Hindlimb muscle (tissue), 1 donor: ENCODE data around the gene OMA1. TPM values are rescaled to one million over a fixed set of nuclear protein-coding genes. Genes with fewer than 3 reads are reported as not detected.

Experiments
- DNase-seq: peaks from one replicate; pipeline ENCODE4 v3.0.0-alpha.2; 2013
- polyA plus RNA-seq: library from polyadenylated mRNA; unstranded; fragments of 120-200 nt; gene quantifications from one replicate; pipeline ENCODE4 v1.2.1, GENCODE V29; 2013; ENCODE audit not compliant: insufficient read length

The OMA1 gene
- polyA plus RNA-seq, 1 donor: 15.3 TPM

GRCh38 chr1:58457023-58457635, 89.4 kb downstream of the OMA1 start:
- DNase-seq: no peak

GRCh38 chr1:58456470-58456869, 90.1 kb downstream of the OMA1 start:
- DNase-seq: no peak

DNA sequence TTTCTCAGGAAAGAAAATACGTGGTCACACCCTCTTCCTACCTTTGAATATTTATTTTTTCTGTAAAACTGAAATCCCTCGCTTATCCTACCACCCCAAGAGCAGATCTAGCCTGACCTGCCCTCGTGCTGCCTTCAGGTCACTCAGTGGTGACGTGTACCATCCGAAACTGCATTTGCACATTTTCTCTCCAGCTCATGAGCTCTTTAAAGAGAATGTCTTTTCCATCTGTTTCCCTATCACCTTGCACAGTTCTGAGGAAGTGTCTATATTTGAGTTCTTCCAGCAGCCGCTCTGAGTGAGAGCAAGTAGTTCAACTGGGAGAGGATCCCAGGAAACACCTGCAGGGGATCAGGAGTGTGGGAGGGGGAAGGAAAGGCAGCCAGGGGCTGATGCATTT, 91.7 kb downstream of the OMA1 start:
- no peak for DNase-seq

GRCh38 chr1:58454385-58454784, 92.1 kb downstream of the OMA1 start:
- no peak for DNase-seq

DNA sequence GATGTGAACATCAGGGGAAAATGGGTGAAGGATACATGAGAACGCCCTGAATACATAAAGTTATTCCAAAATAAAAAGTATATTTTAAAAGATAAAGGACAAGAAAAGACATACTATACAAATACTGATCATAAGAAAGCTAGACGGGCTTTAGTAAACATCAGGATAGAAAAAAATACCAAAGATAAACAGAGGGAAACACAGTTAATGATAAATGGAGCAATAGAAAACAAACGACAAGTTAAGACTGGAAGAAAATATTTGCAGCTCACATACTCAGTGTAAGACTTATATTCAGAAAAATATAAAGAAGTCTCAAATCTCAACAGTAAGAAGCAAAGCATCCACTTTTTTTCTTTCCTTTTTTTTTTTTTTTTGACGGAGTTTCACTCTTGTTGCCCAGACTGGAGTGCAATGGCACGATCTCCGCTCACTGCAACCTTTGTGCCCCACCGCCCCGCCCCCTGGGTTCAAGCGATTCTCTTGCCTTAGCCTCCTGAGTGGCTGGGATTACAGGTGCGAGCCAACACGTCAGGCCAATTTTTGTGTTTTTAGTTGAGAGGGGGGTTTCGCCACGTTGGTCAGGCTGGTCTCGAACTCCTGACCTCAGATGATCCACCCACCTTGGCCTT, 94.8 kb downstream of the OMA1 start:
- no peak for DNase-seq

DNA sequence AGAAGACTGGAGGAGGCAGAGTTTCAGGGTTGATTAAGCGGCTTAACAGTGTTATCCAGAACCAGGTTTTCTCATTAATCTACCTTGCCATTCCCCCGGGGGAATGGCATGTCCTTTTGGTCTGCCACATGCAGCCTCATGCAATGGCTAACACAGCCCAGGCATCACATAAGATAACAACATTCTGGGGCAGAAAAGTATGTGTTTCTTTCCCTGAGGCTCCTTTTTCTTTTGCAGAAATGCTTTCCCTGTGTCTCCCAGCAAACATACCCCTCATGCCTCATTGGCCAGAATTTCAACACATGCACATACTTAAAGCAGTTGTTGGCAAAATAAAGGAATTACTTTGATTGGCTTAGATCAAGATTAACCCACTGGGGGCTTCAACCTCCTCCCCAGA, 98.6 kb downstream of the OMA1 start:
- no peak for DNase-seq

- no peak for DNase-seq
Measured at GRCh38 chr1:58447042-58447441, 99.5 kb downstream of the OMA1 start.

DNA sequence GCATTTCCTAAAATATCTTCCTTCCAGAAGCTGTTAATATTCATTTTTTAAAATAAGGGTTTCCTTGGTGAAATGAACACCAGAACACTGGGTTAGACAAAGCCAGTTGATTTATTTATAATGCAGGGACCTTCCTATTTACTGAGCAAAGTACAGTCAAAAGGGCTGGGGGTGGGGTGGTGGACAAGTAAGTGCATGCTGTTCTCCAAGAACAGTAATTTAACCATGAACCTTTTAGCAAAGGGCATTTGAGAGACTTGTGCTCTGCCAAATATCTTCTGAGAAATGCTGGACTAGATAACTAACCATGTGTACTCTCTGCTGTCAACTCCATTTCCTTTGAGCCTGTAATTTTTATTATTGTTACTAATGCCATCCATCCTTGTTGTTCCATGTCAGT, 100.2 kb downstream of the OMA1 start:
- DNase-seq: no peak

- no peak for DNase-seq
Measured at GRCh38 chr1:58443986-58444868, 102.3 kb downstream of the OMA1 start.

- DNase-seq: no peak
Measured at GRCh38 chr1:58442114-58442513, 104.4 kb downstream of the OMA1 start.

GRCh38 chr1:58441699-58442098, 104.8 kb downstream of the OMA1 start:
- no peak for DNase-seq

- no peak for DNase-seq
Measured at GRCh38 chr1:58440696-58441095, 105.8 kb downstream of the OMA1 start.

DNA sequence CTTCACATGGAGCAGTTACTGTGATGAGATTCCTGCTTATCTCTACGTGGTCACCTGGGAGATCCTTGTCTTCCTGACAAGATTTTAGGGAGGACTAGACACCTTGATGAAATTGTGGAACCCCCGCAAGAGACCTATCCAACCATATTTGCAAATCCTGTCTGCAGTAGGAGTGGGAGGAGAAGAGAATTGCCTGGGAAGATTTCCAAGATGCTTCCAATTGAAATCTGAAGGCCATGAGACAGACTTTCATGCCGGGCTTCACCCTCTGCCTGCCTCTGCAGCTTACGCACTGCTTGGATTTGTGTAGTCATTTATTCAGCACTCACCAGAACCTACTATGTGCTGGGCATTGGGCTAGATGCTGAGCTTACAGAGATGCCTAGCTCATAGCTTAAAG, 106.6 kb downstream of the OMA1 start:
- no peak for DNase-seq

GRCh38 chr1:58438468-58438867, 108.1 kb downstream of the OMA1 start:
- no peak for DNase-seq

DNA sequence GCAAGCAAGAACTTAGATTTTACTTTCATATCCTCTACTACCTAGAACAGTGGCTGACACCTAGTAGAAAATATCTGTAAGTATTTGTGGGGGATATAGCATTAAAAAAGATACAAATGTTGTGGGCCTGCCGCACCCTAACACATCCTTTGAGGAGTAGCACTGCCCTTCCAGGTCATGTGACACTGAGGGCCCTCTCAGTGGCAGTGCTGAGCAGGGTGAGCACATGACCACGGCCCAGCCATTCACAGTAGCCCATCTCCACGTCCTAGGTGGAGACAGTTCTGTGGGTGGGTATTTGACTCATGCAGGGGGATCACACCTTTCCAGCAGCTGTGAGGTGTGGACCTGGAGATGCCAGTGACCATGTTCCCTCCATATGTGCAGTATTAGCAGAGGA, 108.9 kb downstream of the OMA1 start:
- DNase-seq: no peak

GRCh38 chr1:58436615-58437297, 109.8 kb downstream of the OMA1 start:
- DNase-seq: no peak

- no peak for DNase-seq
Measured at GRCh38 chr1:58435376-58435775, 111.2 kb downstream of the OMA1 start.

GRCh38 chr1:58434607-58435006, 111.9 kb downstream of the OMA1 start:
- DNase-seq: no peak

DNA sequence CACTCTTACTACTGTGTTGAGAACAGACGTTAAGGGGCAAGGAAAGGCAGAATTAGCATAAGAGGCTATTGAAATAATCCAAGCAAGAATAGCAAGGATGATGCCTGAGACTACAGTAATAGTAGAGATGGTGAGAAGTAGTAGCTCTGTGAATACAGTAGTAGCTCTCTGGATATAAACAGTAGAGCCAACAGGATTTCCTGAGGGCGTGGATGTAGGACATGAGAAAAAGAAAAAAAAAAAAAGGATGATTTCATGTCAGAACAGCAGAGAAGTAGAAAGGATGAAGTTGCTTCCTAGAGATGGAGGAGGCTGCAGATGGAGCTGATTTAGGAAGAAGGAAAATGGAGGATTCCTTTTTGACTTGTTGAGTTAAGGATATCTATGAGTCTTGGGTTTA, 112.3 kb downstream of the OMA1 start:
- DNase-seq: no peak

GRCh38 chr1:58432851-58433668, 113.5 kb downstream of the OMA1 start:
- DNase-seq: no peak

DNA sequence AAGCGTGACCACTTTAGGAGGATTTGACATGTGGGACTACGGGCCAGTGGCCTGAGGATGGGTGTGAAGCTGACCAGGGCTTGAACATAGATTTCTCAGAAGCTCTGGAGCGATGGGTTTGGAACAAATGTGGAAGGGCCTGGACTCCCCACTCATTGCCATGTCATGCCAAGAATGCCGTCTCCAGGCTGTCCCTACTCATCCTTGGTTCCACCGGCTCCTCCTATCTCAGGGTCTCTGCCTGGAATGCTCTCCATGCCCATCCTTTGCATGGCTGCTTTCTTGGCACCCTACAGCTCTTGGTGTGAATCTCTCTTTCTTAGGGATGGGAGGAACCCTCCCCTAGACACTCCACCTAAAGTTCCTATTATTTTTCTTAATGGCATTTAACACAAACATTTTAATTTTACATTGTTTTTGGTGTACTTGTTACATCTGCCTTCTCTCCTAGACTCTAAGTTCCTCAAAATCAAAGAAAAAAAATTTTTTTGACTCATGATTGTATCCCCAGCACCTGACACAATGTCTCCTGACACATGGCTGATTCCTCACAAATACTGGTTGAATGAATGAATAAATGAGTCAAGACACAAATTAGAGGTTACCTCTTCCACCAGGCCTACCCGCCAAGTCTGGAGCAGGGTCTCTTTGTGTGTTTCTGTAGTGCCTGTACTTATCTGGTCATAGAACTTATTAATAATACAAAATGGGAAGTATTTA, 114.5 kb downstream of the OMA1 start:
- no peak for DNase-seq
